Stimulated activated CD8-positive, alpha-beta memory T cell treated with anti-CD3 and anti-CD28 coated beads, Interleukin-15, amount 100 ng/mL, for 4 hours (primary cell): ENCODE data around the gene MAL.

Experiments used
- DNase-seq, 2 donors: peaks; one replicate each; pipeline ENCODE4 v3.0.0-alpha.2; 2020; ENCODE audit warnings: low read depth in 2 of 2

MAL gene

DNA sequence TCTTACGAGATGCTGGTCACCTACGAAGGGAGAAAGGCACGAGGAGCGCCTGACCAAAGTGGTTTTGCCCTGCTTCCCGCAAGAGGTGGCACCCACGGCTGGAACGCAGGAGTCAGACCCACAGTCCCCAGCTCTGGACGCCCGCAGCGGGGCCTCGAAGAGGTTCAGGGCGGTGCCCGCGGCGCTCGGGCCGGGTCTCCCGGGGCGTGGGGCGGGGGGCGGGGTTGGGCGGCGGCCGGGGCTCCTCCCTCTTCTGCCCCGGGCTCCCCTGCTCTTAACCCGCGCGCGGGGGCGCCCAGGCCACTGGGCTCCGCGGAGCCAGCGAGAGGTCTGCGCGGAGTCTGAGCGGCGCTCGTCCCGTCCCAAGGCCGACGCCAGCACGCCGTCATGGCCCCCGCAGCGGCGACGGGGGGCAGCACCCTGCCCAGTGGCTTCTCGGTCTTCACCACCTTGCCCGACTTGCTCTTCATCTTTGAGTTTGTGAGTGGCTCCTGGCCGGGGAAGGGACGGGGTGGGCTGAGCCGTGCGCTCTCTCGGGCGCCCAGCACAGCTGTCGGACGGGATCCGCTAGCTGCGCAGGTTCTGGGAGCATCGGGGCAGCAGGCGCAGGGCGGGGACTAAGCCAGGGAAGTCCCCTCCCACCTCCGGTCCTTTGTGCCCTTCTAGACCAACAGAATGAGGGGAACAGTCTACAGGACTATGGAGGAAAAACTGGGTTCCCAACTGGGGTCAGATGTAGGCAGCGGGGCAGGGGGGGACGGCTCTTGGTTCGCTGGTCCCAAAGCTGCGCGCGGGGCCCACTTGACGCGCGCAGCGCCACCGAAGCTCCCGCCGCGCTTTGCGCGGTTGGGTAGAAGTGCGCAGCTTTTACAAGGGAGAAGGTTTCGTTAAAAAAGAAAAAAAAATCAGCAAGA lies at the start of gene MAL:
Gene MAL, plus strand, starts transcription at position 303 of the 914 bp plus-strand sequence. Its CDS starts 85 bp downstream, at position 388.
- DNase-seq: peak in 1 of 2 donors; percentile 17

DNA sequence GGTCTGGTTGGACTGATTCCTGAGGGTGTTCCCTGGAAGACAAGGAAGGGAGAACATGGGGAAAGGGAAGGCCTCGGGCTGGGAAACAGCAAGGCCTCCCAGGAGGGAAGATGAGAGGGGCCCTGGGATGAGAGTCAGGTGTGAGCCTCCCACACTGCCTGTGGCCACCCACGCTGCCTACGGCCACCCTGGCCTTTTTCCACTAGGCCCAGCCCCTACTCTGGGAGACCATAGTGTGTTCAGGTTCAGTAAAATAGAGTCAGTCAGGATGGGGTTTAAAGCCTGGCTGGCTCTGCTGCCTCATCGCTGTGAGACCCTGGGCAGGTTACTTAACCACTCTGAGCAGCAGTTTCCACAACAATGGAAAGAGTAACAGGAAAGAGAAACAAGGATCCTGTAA lies 47.7 kb upstream of the MAL start:
- no peak for DNase-seq

DNA sequence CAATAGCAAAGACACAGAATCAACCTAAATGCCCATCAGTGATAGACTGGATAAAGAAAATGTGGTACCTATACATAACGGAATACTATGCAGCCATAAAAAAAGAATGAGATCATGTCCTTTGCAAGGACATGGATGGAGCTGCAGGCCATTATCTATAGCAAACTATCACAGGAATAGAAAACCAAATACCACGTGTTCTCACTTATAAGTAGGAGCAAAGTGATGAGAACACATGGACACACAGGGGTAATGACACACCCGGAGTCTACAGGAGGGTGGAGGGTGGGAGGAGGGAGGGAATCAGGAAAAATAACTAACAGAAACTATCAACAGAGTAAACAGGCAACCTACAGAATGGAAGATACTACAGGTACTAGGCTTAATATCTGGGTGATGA lies 46.6 kb upstream of the MAL start:
- DNase-seq: no peak

GRCh38 chr2:94979406-94980375 lies 45.8 kb upstream of the MAL start:
- no peak for DNase-seq

DNA sequence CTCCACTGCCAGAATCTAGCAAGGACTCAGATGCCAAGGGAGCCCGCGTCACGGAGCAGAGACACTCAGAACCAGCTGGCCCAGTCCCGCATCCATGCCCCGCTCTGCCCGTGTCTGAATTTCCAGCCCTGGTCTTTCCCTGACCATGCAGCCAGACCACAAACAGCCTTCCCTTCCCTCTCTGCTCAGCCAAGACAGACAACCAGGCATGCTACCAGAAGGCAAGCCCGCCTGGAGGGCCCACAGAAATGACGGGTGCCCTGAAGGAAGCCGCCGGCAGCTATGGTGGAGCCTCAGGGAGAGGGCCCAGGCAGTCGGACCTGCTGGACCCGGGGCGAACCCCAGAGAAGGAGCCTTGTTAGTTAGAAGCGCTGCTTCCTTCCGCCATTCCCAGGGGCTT lies 45.1 kb upstream of the MAL start:
- no peak for DNase-seq

- DNase-seq: no peak
These were observed 43.4 kb upstream of the MAL start for GRCh38 chr2:94982156-94982555.

DNA sequence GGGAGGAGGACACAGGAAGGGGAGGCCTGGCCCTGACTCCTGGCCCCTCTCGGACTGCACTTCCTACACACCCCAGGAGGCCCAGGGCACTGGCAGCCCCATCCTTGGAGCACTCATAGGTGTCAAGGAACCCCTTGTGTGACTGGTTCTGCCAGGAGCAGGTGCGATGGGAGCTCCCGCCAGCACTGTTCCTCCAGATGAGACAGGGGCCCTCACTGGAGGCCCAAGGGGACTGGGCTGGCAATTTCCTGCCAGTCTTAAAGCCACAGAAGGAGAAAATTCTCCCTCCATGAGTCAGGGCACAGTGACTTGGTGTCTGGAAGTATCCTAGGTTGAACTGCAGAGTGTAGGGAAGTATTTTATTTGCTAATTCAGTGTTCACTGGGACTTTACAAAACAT lies 42.8 kb upstream of the MAL start:
- no peak for DNase-seq

DNA sequence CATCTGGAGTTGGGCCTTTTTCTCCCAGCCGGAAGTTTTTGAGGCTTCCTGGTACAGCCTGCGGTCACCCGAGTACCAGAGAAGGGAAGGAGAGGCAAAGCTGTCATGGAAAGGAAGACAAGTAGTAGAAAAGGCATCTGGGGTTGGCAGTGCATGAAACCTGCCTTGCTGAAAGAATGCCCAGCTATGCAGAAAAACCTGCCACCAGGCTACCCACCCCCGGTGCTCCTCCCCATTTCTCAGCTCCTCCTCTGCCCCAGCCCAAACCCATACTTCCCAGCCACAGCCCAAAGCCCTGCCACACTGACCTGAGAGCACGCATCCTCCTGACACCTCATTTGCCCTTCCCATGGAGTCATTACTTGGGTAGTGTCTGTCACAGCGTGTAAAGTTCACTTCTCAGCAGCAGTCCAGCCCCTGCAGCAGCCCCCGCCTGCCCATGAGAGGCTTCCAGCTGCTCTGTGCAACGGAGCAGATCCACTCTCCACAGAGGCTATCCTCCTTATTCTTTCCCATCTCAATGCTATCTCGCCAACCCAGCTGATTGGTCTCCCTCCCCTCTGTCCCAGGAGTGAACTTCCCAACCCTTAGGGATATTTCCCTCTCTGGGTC lies 40.4 kb upstream of the MAL start:
- DNase-seq: no peak

GRCh38 chr2:94985636-94986035 lies 39.9 kb upstream of the MAL start:
- DNase-seq: no peak

- DNase-seq: no peak
These were observed 39.0 kb upstream of the MAL start for GRCh38 chr2:94986392-94986963.

DNA sequence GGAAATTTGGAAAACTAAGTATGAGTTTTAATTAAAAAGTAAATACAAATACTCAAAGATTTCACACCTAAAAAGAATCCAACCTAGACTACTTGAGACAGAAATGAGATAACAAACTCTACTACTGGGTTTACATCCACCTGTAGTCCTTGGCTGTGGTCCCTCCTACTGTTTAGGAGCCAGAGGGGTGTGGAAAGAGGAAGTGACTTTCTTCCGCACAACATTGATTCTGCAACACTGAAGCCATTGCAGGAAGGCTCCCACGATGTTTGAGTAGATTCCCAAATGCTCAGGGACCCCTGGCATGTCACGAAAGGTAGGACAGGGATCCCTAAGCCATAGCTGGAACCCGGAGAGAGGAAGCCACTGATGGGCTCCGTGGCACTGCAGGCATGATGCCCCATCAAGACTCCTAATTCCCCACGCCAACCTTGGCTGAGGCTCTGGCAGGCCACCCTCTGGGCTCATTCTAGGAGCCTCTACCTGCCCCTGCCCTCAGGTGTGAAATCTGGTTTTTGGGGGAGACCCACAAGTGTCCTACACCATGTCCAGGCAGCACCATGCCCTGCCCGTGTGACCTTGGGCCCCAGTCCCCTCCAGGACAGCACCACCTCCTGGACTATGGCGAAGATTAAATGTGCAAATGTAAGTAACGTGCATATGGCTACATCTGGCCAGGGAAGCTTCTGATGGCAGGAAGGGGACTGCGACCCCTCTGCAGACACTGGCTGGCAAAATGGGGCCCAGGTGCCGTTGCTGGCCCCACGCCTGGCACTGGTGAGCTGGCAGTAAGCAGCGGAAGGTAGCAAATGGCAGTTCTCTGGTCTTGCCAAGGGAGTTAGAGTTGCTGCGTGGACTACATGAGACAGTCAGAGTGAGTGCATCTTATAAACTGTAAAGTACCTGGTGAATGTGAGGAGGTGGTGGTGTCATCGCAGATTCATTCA lies 38.2 kb upstream of the MAL start:
- no peak for DNase-seq

GRCh38 chr2:94990956-94991355 lies 34.6 kb upstream of the MAL start:
- DNase-seq: no peak

DNA sequence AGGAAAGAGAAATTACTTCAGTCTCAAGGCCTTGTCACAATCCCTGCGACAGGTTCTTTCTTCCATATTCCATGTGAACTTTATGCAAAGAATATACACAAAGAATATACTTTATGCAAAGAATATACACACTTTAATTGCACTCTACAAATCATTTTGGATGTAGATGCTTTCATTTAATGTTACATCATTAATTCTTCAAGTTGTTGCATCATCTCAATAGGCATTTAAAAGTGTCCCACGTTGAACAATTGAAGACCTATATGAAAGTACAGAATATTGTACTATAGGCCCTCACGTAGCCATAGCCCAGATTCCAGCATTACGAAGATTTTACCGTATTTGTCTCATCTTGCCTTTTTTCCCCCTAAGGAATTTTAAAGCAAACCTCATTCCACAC lies 33.1 kb upstream of the MAL start:
- DNase-seq: no peak

GRCh38 chr2:94993176-94994062 lies 32.1 kb upstream of the MAL start:
- DNase-seq: no peak

DNA sequence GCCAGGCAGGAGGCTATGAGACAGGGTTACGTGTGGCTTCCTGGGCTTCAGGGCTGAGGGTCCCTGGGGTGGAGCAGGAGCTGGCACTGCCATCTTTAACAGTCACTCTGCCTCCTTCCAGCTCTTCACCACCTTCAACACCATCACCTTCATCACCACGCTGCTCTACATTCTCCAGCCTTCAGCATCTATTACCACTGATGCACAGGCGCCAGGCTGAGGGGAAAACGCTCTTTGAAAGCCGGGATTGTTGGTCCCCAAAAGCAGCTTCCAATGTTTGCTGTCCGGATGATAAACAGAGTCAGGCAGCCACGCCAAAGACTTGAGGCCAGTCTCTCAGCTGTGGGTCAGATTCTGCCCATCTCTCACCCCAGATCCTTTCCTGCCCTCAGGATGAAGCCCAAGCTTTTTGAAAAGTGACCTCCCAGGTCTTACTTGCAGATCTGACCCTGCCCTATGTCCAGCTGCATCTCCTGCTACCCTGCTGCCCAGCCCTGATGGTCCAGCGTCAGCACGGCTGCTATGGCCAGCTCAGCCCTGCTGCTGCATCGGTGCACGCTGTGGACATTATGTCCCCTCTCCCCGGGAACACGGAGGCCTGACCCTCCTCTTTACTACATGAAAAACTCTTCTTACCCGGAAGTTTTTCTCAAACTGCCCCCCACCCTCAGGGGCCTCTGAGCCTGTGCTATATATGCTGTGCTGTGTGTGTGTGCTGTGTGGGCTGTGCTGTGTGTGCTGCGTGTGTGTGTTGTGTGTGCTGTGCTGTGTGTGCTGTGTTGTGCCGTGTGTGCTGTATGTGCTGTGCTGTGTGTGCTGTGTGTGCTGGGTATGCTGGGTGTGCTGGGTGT lies 31.2 kb upstream of the MAL start:
- no peak for DNase-seq

GRCh38 chr2:94994914-94995552 lies 30.5 kb upstream of the MAL start:
- no peak for DNase-seq

DNA sequence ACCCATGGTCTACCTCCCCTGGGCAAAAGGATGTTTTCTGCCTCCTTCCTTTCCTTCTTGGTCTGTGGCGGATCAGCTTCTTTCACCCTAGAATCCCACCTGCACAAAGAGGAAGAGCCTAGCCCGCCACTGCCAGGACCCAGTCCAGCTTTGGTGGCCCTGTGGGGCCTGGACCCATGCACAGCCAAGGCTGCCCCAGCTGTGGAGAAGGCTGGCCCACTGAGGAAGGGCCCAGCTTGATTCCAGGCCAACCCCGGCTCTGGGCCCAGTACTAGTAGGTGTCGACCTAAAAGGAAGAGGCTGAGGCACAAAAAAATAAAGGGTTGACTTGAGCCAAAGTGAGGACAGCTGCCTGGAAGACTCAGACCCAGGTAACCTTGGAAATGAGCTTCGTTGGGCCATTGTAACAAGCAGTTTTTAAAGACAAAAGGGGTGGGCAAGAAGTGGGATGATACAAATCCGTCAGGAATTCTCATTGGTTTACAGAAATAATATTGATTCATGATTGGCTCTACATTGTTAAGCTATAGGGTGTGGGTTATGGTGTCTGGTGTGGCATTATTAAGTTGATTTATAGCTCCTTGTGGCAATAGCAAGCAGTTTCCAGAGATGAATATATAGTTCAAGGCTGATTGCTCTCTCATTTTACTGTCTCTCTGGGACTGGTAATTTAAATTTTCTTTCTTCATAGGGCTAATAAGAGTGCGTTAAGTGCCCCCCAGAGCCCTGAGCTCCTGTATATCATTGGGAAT lies 29.8 kb upstream of the MAL start:
- DNase-seq: no peak
